GM12878 (cell line): ENCODE results near the gene LIFR. TPM values are rescaled to one million over a fixed set of nuclear protein-coding genes. Genes with fewer than 3 reads are reported as not detected.

ENCODE experiments used
- ATAC-seq: fragments of 200-7000 bp; cut with Tn5 transposase; 3 replicates; pipeline ENCODE4 v1.9.1; 2020; ENCODE audit warnings: mild to moderate bottlenecking, moderate library complexity
- BruUV-seq: library from RNA; stranded (reverse); fragments of 400-500 nt; replicated peaks from 2 replicates; lab custom pipeline; 2021; lab: Mats Ljungman, UMichigan
- CTCF ChIA-PET: fragments of 300-600 bp; sonication (Branson Sonifier 250); formaldehyde crosslinking; extraction: SDS; loops from one replicate; lab custom pipeline; 2021; ENCODE audit warnings: inconsistent platforms; lab: Yijun Ruan, JAX
- POLR2A ChIA-PET: fragments of 350-600 bp; formaldehyde crosslinking; extraction: SDS; loops from one replicate; lab custom pipeline; 2021; ENCODE audit warnings: inconsistent platforms; lab: Charles Lee
- RAD21 ChIA-PET: fragments of 300-600 bp; sonication (Branson Sonifier 250); formaldehyde crosslinking; loops from one replicate; lab custom pipeline; 2023; ENCODE audit warnings: antibody characterized with exemption; ENCODE audit not compliant: unreplicated experiment; lab: Charles Lee
- SMC1A ChIA-PET: fragments of 300-600 bp; sonication (Branson Sonifier 250); formaldehyde crosslinking; loops from one replicate; lab custom pipeline; 2023; ENCODE audit not compliant: unreplicated experiment, uncharacterized antibody; lab: Charles Lee
- DNase-seq: peaks from one replicate; pipeline ENCODE4 v3.0.0-alpha.2; 2011; ENCODE audit warnings: low read depth, low spot score
- FAIRE-seq: peaks from 3 replicates; lab custom pipeline; 2011; peaks lifted over from hg19 to GRCh38; lab: Jason Lieb, UNC
- H2AFZ ChIP-seq: 2 replicates; pipeline ENCODE4 v1.6.0; 2011; ENCODE audit warnings: low read depth, low read length, control low read depth; ENCODE audit not compliant: control insufficient read depth
- H3K27ac ChIP-seq: 2 replicates; pipeline ENCODE4 v1.5.1; 2011; ENCODE audit warnings: control low read depth; ENCODE audit not compliant: control insufficient read depth, insufficient read depth
- H3K27me3 ChIP-seq, 2 experiments: replicated peaks in 1 of 2; 2 replicates each; pipeline versions ENCODE4 v1.6.0 to v1.6.1; 2011; ENCODE audit warnings: low read length in 1 of 2; ENCODE audit not compliant: control insufficient read depth in 2 of 2, insufficient read depth in 2 of 2
- H3K36me3 ChIP-seq, 2 experiments: 2 replicates each; pipeline ENCODE4 v1.5.1; 2011; ENCODE audit warnings: low read length in 1 of 2; ENCODE audit not compliant: control insufficient read depth in 2 of 2, insufficient read depth in 2 of 2
- H3K4me1 ChIP-seq: 2 replicates; pipeline ENCODE4 v1.6.1; 2011; ENCODE audit warnings: mild to moderate bottlenecking, low read length, moderate library complexity, mixed read lengths; ENCODE audit not compliant: control insufficient read depth, insufficient read depth
- H3K4me2 ChIP-seq: 2 replicates; pipeline ENCODE4 v1.6.0; 2011; ENCODE audit warnings: control low read depth; ENCODE audit not compliant: control insufficient read depth, insufficient read depth
- H3K4me3 ChIP-seq: fragments of 200-600 bp; sonication (generic); 2 replicates; pipeline ENCODE4 v1.5.1; 2016
- H3K79me2 ChIP-seq: 2 replicates; pipeline ENCODE4 v1.6.0; 2011; ENCODE audit warnings: low read length; ENCODE audit not compliant: control insufficient read depth, insufficient read depth
- H3K9ac ChIP-seq: 2 replicates; pipeline ENCODE4 v1.8.0; 2011; ENCODE audit warnings: low read length, control low read depth, mixed read lengths; ENCODE audit not compliant: control insufficient read depth, insufficient read depth
- H3K9me3 ChIP-seq: replicated peaks from 3 replicates; pipeline ENCODE4 v1.5.1; 2011; ENCODE audit warnings: mild to moderate bottlenecking, low read length; ENCODE audit not compliant: control insufficient read depth, insufficient read depth
- H4K20me1 ChIP-seq: 2 replicates; pipeline ENCODE4 v1.6.0; 2011; ENCODE audit not compliant: control insufficient read depth, insufficient read depth
- CHD2 ChIP-seq: IDR thresholded peaks from 2 replicates; pipeline ENCODE4 v1.6.1; 2011; ENCODE audit warnings: low read depth, low read length, improper control_type of control experiment, borderline replicate concordance
- HSF1 ChIP-seq: fragments of 150-350 bp; IDR thresholded peaks from 2 replicates; pipeline ENCODE4 v1.6.1; 2014; ENCODE audit warnings: mild to moderate bottlenecking, low read depth, low read length
- MYC ChIP-seq: IDR thresholded peaks from 2 replicates; pipeline ENCODE4 v1.6.1; 2011; ENCODE audit warnings: mild to moderate bottlenecking, low read length, moderate library complexity, inconsistent platforms; ENCODE audit not compliant: insufficient read depth, insufficient replicate concordance, insufficient read length, severe bottlenecking
- NFIC ChIP-seq: IDR thresholded peaks from 2 replicates; pipeline ENCODE4 v1.6.1; 2012; ENCODE audit warnings: low read depth, mild to moderate bottlenecking, inconsistent platforms, low read length, moderate library complexity
- PRDM15 ChIP-seq: fragments of 450-650 bp; formaldehyde crosslinking; IDR thresholded peaks from 2 replicates; pipeline ENCODE4 v1.4.0; 2020; ENCODE audit warnings: mild to moderate bottlenecking, moderate library complexity
- SKIL ChIP-seq: fragments of 450-650 bp; IDR thresholded peaks from 2 replicates; pipeline ENCODE4 v1.6.1; 2017; ENCODE audit warnings: mild to moderate bottlenecking, low read depth, inconsistent platforms; ENCODE audit not compliant: poor library complexity, severe bottlenecking
- SRF ChIP-seq, 2 experiments: IDR thresholded peaks; 2 replicates each; pipeline ENCODE4 v1.6.1; 2011; ENCODE audit warnings: low read depth in 2 of 2, low read length in 2 of 2, mild to moderate bottlenecking in 1 of 2, moderate library complexity in 1 of 2
- ZBED1 ChIP-seq: IDR thresholded peaks from 2 replicates; pipeline ENCODE4 v1.6.1; 2016; ENCODE audit warnings: borderline replicate concordance
- WGBS: methylation state at CpG from one replicate; pipeline ENCODE4 v1.1.6; 2016; ENCODE audit warnings: low lambda C conversion rate; ENCODE audit not compliant: insufficient replicate concordance, insufficient coverage; ENCODE audit errors: missing lambda C conversion rate; 5-methylcytosine and 5-hydroxymethylcytosine counted together
- in situ Hi-C: fragments of 300-500 bp; cut with MboI; formaldehyde crosslinking; loops from 9 replicates; pipeline ENCODE4 v1.14.3; 2018; ENCODE audit warnings: mixed read lengths
- intact Hi-C: fragments of 100-400 bp; cut with micrococcal nuclease; formaldehyde crosslinking; loops from one replicate; pipeline ENCODE4 v1.14.2; 2022; ENCODE audit not compliant: unreplicated experiment
- polyA plus RNA-seq, 11 experiments: library from polyadenylated mRNA; depleted of rRNA in 4 of 11; unstranded in 6 of 11; stranded (reverse) in 5 of 11; fragments of >200 nt; fragmentation: Nextera tagmentation in 4 of 11; fragmentation: Illumina TruSeq in 1 of 11; extraction: Ambion mirVana in 4 of 11; extraction: Trizol in 1 of 11; gene quantifications; 1 replicate in 1 of 11; 2 replicates in 10 of 11; pipeline versions ENCODE4 v1.2.1 to v1.2.3, GENCODE V29; 2011 to 2016; ENCODE audit warnings: inconsistent platforms in 2 of 11, missing spikeins in 2 of 11, low read depth in 1 of 11
- total RNA-seq, 4 experiments: library from RNA; depleted of rRNA in 3 of 4; stranded (reverse); fragments of >200 nt in 3 of 4; fragmentation: Illumina TruSeq in 1 of 4; extraction: Trizol in 1 of 4; gene quantifications; 2 replicates each; pipeline versions ENCODE4 v1.2.1 to v1.2.3, GENCODE V29; 2013 to 2021

LIFR gene
- total and polyA plus RNA-seq, 10 of the 15 experiments (the other 5 are each of a cell fraction or from before 2014, with no cell fraction given) = 0.10 TPM; not detected in 9

GRCh38 chr5:38576961-38577684, 20.7 kb upstream of the LIFR start:
- WGBS = 6% methylated on average over 5 of the region's 5 CpGs
- no TSS peak for BruUV-seq
- no peaks in the 10 kb centered on the region for H4K20me1 ChIP-seq
- no peak overlapping the region for H3K27ac ChIP-seq
- ChIA-PET POLR2A (no interaction called here), SMC1A (interaction anchor here (0.6 to 1.7 kb wide), 3 partner anchors 11 to 276 kb away, joined by 3 to 4 read pairs (median 3); no protein-coding TSS in a partner anchor), RAD21 (no interaction called here), CTCF (interaction anchor here (0.7 kb wide), 1 partner anchor 14 kb away, joined by 3 read pairs; no protein-coding TSS in a partner anchor)
- H3K79me2 ChIP-seq = no peaks in the 10 kb centered on the region
- no peaks in the 10 kb centered on the region for H3K4me1 ChIP-seq
- H3K4me3 ChIP-seq = no peak overlapping the region
- H3K36me3 ChIP-seq = no peaks in the 10 kb centered on the region
- H3K27me3 ChIP-seq = no peaks in the 10 kb centered on the region
- no peak overlapping the region for H2AFZ ChIP-seq
- no peak overlapping the region for H3K9ac ChIP-seq
- TF ChIP-seq HSF1 = no peak
- TF ChIP-seq CHD2 = no peak
- no peak for TF ChIP-seq MYC
- no peak for TF ChIP-seq ZBED1
- DNase-seq = no peak
- ATAC-seq = no peak
- intact Hi-C loops = no loop called here
- H3K9me3 ChIP-seq = no peaks in the 10 kb centered on the region
- in situ Hi-C loops = no loop called here
- H3K4me2 ChIP-seq = no peak overlapping the region
- no peak for FAIRE-seq

GRCh38 chr5:38576442-38576841, 20.0 kb upstream of the LIFR start:
- SMC1A ChIA-PET = interaction anchor here (0.6 to 1.3 kb wide), 2 partner anchors 134 to 277 kb away, joined by 3 read pairs; no protein-coding TSS in a partner anchor
- intact Hi-C loops = no loop called here
- RAD21 ChIA-PET = no interaction called here
- Histone ChIP-seq H4K20me1 (no peaks in the 10 kb centered on the region), H3K4me1 (no peaks in the 10 kb centered on the region), H3K79me2 (no peaks in the 10 kb centered on the region), H2AFZ (no peak overlapping the region), H3K27me3 (no peaks in the 10 kb centered on the region), H3K9ac (no peak overlapping the region), H3K27ac (no peak overlapping the region), H3K4me2 (no peak overlapping the region), H3K4me3 (no peak overlapping the region), H3K9me3 (no peaks in the 10 kb centered on the region), H3K36me3 (no peaks in the 10 kb centered on the region)
- in situ Hi-C loops = no loop called here
- CTCF ChIA-PET = no interaction called here
- BruUV-seq = no TSS peak
- FAIRE-seq = no peak
- POLR2A ChIA-PET = no interaction called here
- no peak for DNase-seq
- WGBS = 41% methylated on average over 7 of the region's 7 CpGs
- ATAC-seq = no peak
- TF ChIP-seq SKIL (no peak), NFIC (no peak), PRDM15 (CRISPR knock-in tag) (no peak), SRF (IDR thresholded peaks at IDR 0.05; ENCODE audit: low read depth in 2 of 2, low read length in 2 of 2) (no peak)
